ENCODE data around the gene ELOVL1. TPM values are rescaled to one million over a fixed set of nuclear protein-coding genes. Genes with fewer than 3 reads are reported as not detected.
A peak's percentile ranks its signal among the peaks of the same experiment; 100 is the strongest.

ELOVL1 gene
- total and polyA plus RNA-seq, 2 of the 13 experiments (the other 11 are each of a cell fraction or from before 2014, with no cell fraction given) = 55.2 to 77.4 TPM

DNA sequence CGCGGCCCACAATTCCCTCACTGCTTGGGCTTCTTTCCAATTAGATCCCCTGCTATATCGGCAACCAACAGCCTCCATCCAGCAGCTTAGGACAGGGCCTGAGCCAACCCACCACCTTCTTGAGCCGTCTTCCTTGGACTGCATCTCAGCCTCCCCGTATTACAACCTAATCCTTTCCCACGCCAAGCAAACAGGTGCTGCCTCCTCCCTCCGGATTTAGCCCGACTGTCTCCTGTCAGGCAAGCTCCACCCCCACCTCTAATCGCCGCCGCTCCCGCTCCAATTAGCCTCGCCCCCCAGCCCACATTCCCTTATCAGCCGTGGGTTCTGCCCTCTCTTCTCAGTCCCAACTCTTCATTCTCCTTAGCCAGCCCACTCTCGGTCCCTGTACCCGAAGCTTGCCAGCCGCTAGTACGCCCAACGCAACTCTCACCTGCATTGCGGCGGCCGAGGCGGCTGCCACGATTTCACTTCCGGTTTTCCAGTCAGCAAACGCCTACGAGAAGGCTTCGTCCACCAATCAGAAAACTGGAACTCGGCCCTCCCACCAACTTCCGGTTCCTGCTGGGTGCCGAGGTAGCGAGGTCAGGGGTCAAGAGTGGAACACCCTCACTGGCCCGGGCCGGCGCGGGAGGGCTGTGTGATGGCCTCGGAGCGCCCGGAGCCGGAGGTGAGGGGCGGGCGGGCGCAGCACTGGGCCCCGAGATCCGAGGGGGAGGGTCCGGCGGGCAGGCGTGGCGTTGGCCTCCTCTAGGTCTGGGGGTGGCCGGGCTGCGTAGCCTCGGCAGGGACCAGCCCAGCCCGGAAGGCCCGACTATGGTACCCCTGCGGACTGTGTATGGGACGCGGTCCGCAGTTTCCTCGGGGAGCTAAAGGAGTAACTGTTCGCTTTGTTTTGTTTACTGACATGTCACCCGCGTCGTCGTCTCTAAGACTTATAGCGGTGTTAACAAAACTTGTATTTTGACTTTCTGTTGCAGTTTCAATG is 21.8 kb upstream of the ELOVL1 start, which contains the start of the genes MED8 and SZT2 (continued):
- TF ChIP-seq, protein P1, sequence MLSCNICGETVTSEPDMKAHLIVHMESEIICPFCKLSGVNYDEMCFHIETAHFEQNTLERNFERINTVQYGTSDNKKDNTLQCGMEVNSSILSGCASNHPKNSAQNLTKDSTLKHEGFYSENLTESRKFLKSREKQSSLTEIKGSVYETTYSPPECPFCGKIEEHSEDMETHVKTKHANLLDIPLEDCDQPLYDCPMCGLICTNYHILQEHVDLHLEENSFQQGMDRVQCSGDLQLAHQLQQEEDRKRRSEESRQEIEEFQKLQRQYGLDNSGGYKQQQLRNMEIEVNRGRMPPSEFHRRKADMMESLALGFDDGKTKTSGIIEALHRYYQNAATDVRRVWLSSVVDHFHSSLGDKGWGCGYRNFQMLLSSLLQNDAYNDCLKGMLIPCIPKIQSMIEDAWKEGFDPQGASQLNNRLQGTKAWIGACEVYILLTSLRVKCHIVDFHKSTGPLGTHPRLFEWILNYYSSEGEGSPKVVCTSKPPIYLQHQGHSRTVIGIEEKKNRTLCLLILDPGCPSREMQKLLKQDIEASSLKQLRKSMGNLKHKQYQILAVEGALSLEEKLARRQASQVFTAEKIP (CRISPR knock-in tag; IDR thresholded peaks at IDR 0.05; ENCODE audit: borderline replicate concordance) = no peak
- TF ChIP-seq, protein P2, sequence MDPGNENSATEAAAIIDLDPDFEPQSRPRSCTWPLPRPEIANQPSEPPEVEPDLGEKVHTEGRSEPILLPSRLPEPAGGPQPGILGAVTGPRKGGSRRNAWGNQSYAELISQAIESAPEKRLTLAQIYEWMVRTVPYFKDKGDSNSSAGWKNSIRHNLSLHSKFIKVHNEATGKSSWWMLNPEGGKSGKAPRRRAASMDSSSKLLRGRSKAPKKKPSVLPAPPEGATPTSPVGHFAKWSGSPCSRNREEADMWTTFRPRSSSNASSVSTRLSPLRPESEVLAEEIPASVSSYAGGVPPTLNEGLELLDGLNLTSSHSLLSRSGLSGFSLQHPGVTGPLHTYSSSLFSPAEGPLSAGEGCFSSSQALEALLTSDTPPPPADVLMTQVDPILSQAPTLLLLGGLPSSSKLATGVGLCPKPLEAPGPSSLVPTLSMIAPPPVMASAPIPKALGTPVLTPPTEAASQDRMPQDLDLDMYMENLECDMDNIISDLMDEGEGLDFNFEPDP (CRISPR knock-in tag; conservative IDR thresholded peaks at IDR 0.05) = no peak
- TF ChIP-seq HOXA3 (CRISPR knock-in tag; IDR thresholded peaks at IDR 0.05) (peak; percentile 72; the same call in 1 of the 2 replicates), RBM39 (IDR thresholded peaks at IDR 0.05; ENCODE audit: low read depth, low read length, poor library complexity, severe bottlenecking) (peak; percentile 78), PLRG1 (conservative IDR thresholded peaks at IDR 0.05) (no peak), ZNF558 (CRISPR knock-in tag; IDR thresholded peaks at IDR 0.05; ENCODE audit: borderline replicate concordance) (peak; percentile 22; the same call in 1 of the 2 replicates), FOSL1 (CRISPR knock-in tag; IDR thresholded peaks at IDR 0.05; ENCODE audit: borderline replicate concordance) (no peak), FOXJ3 (CRISPR knock-in tag; IDR thresholded peaks at IDR 0.05; ENCODE audit: borderline replicate concordance) (no peak), GTF2F1 (IDR thresholded peaks at IDR 0.05; ENCODE audit: low read length) (no peak), KLF9 (CRISPR knock-in tag; IDR thresholded peaks at IDR 0.05; ENCODE audit: low read depth) (no peak), ISX (CRISPR knock-in tag; conservative IDR thresholded peaks at IDR 0.05) (no peak), ARNT2 (CRISPR knock-in tag; IDR thresholded peaks at IDR 0.05; ENCODE audit: low read depth) (no peak), ATAD3A (CRISPR knock-in tag; IDR thresholded peaks at IDR 0.05) (no peak)
- TF ChIP-seq, protein P3, sequence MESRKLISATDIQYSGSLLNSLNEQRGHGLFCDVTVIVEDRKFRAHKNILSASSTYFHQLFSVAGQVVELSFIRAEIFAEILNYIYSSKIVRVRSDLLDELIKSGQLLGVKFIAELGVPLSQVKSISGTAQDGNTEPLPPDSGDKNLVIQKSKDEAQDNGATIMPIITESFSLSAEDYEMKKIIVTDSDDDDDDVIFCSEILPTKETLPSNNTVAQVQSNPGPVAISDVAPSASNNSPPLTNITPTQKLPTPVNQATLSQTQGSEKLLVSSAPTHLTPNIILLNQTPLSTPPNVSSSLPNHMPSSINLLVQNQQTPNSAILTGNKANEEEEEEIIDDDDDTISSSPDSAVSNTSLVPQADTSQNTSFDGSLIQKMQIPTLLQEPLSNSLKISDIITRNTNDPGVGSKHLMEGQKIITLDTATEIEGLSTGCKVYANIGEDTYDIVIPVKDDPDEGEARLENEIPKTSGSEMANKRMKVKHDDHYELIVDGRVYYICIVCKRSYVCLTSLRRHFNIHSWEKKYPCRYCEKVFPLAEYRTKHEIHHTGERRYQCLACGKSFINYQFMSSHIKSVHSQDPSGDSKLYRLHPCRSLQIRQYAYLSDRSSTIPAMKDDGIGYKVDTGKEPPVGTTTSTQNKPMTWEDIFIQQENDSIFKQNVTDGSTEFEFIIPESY (CRISPR knock-in tag; IDR thresholded peaks at IDR 0.05) = no peak
- TF ChIP-seq, protein P4, sequence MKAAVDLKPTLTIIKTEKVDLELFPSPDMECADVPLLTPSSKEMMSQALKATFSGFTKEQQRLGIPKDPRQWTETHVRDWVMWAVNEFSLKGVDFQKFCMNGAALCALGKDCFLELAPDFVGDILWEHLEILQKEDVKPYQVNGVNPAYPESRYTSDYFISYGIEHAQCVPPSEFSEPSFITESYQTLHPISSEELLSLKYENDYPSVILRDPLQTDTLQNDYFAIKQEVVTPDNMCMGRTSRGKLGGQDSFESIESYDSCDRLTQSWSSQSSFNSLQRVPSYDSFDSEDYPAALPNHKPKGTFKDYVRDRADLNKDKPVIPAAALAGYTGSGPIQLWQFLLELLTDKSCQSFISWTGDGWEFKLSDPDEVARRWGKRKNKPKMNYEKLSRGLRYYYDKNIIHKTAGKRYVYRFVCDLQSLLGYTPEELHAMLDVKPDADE (CRISPR knock-in tag; IDR thresholded peaks at IDR 0.05) = no peak
- TF ChIP-seq, protein P5, sequence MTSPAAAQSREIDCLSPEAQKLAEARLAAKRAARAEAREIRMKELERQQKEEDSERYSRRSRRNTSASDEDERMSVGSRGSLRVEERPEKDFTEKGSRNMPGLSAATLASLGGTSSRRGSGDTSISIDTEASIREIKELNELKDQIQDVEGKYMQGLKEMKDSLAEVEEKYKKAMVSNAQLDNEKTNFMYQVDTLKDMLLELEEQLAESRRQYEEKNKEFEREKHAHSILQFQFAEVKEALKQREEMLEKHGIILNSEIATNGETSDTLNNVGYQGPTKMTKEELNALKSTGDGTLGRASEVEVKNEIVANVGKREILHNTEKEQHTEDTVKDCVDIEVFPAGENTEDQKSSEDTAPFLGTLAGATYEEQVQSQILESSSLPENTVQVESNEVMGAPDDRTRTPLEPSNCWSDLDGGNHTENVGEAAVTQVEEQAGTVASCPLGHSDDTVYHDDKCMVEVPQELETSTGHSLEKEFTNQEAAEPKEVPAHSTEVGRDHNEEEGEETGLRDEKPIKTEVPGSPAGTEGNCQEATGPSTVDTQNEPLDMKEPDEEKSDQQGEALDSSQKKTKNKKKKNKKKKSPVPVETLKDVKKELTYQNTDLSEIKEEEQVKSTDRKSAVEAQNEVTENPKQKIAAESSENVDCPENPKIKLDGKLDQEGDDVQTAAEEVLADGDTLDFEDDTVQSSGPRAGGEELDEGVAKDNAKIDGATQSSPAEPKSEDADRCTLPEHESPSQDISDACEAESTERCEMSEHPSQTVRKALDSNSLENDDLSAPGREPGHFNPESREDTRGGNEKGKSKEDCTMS (CRISPR knock-in tag; conservative IDR thresholded peaks at IDR 0.05) = no peak
- TF ChIP-seq, protein P6, sequence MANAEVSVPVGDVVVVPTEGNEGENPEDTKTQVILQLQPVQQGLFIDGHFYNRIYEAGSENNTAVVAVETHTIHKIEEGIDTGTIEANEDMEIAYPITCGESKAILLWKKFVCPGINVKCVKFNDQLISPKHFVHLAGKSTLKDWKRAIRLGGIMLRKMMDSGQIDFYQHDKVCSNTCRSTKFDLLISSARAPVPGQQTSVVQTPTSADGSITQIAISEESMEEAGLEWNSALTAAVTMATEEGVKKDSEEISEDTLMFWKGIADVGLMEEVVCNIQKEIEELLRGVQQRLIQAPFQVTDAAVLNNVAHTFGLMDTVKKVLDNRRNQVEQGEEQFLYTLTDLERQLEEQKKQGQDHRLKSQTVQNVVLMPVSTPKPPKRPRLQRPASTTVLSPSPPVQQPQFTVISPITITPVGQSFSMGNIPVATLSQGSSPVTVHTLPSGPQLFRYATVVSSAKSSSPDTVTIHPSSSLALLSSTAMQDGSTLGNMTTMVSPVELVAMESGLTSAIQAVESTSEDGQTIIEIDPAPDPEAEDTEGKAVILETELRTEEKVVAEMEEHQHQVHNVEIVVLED (CRISPR knock-in tag; IDR thresholded peaks at IDR 0.05; ENCODE audit: borderline replicate concordance) = peak; percentile 78
